Hematopoietic multipotent progenitor cell treated with erythropoietin and hydrocortisone succinate and interleukin-3 and kit ligand, for 8 days (in vitro differentiated cells): ENCODE results near the gene ARFGEF2.
"Not testable (repeated sequence)": the region's sequence is repeated elsewhere in the genome, so short reads cannot be mapped to it uniquely, and the experiment has no call there.

Source experiments
- DNase-seq: peaks from one replicate; pipeline ENCODE4 v3.0.0-alpha.2; 2015

Gene ARFGEF2

DNA sequence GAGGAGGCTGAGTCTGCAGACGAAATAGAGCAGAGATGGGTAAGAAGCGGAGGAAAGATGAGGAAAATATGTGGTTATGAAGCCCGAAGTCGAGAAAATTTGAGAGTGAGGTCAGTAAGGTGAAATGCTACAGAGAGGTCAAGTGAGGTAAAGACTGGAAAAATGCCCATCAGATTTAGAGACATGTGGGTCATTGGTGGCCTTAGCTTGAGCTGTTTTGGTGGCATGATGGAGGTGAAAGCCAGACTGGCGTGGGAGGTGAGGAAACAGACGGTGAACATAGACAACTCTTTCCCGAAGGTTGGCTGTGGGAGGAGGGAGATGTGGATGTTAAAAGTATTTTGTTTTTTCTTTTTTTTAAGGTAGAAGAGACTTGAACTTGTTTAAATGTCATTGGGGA, 9.4 kb downstream of the ARFGEF2 start:
- no peak for DNase-seq

DNA sequence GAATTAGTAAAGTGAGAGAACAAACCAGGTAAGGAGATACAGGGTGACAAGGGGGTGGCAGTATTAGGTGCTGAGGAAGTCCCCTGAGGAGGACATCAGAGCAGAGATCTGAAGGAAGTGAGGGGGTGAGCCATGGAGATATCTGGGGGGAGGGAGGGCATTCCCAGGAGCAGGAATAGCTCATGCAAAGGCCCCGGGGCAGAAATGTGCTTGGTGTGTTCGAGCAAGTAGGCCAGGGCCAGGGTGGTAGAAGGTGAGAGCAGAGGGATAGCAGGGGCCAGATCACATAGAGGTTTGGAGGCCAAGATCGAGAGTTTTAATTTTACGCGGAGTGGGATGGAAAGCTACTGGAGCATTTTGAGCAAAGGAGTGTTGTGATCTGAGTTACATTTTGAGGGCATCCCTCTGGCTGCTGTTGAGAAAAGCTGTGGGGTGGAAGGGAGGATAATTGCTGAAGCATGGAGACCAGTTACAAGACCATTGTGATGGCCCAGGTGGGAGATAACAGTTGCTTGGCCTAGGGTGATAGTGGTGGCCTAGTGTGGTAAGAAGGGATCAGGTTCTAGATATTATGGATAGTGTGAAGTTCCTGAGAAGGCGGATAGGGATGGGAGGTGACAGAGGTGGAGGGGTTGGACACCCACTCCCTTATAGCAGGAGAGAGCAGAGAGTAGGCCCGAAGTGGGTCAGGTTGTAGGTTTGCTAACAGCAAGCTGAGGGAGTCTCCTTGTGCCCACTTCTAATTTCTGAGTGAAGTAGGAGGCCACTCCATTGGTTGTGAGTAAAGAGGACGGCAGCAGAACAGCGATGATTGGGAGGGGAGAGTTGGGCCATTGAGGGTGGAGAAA, 10.2 kb downstream of the ARFGEF2 start:
- DNase-seq = no peak

DNA sequence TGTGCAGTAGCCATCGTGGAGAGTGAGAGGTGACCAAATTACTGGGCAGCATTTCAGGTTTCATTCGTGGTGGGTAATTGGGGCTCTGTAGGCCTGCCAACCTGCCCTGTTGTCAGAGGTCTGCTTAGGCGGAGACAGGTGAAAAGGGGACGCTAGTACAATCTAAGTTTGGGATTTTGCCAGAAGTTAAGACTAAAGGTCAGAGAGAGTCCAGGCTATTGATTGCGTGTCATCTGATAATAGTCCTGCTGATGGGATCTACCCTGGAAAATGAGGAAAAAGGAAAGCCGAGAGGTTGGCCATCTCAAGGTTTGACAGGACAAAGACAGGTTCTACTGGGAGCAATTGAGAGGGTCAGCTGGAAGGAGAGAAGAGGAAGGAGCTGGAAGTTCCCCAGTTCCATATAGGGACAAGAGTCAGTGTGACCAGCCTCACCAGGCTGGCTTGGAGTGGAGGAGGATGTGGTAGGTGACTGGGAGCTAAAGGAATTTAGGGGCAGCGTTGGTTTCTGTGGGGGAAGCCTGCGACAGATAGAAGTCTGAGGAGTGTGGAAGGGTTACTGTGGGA, 10.9 kb downstream of the ARFGEF2 start:
- no peak for DNase-seq

DNA sequence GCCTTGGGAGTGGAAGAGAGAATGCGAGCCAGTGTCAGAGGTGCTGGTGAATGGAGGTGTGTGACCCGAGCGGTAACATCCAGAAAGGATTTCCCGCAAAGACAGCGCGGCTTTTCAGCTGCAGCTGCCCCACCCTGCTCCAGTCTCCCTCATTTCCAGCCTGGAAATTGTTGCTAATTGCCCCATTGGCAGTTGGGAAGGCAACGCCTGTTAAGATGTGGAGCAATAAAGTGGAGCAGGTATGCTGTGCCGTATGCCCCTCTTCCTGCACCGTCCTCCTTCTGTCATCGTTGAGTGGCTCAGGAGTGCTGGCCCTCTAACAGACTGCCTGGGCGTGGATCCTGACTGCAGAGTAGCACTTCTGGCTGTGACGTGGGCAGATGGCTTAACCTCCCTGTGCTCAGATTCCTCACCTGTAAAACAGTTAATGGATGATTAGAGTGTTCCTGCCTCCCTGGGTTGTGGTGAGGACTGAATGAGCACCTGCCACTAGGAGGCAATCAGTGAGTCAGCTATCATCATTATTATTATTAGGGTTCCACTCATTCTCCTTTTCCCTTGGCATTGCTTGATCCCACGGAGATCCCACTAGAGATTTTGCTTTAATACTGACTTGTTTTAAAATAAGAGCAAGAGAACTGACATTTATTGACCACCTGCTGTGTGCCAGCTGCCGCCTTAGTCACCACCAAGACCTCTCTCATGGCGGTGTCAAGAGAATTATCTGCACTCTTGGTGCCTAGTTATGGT, 11.7 kb downstream of the ARFGEF2 start:
- no peak for DNase-seq

DNA sequence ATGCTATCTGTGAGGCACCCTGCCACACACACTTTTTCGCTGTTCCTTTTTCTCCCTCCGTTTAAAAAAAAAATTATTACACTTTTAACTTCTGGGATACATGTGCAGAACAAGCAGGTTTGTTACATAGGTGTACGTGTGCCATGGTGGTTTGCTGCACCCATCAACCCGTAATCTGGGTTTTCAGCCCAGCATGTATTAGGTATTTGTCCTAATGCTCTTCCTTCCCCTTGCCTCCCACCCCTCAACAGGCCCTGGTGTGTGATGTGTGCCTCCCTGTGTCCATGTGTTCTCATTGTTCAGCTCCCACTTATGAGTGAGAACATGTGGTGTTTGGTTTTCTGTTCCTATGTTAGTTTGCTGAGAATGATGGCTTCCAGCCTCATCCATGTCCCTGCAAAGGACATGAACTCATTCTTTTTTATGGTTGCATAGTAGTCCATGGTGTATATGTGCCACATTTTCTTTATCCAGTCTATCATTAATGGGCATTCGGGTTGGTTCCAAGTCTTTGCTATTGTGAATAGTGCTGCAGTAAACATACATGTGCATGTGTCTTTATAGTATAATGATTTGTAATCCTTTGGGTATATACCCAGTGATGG, 12.9 kb downstream of the ARFGEF2 start:
- not testable (repeated sequence) for DNase-seq

DNA sequence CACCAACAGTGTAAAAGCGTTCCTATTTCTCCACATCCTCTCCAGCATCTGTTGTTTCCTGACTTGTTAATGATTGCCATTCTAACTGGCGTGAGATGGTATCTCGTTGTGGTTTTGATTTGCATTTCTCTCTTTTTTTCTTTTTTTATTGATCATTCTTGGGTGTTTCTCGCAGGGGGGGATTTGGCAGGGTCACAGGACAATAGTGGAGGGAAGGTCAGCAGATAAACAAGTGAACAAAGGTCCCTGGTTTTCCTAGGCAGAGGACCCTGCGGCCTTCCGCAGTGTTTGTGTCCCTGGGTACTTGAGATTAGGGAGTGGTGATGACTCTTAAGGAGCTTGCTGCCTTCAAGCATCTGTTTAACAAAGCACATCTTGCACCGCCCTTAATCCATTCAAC, 13.5 kb downstream of the ARFGEF2 start:
- DNase-seq = not testable (repeated sequence)

DNA sequence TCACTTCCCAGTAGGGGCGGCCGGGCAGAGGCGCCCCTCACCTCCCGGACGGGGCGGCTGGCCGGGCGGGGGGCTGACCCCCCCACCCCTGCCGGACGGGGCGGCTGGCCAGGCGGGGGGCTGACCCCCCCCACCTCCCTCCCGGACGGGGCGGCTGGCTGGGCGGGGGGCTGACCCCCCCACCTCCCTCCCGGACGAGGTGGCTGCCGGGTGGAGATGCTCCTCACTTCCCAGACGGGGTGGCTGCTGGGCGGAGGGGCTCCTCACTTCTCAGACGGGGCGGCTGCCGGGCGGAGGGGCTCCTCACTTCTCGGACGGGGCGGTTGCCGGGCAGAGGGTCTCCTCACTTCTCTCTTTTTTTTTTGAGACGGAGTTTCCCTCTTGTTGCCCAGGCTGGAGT, 14.7 kb downstream of the ARFGEF2 start:
- not testable (repeated sequence) for DNase-seq

DNA sequence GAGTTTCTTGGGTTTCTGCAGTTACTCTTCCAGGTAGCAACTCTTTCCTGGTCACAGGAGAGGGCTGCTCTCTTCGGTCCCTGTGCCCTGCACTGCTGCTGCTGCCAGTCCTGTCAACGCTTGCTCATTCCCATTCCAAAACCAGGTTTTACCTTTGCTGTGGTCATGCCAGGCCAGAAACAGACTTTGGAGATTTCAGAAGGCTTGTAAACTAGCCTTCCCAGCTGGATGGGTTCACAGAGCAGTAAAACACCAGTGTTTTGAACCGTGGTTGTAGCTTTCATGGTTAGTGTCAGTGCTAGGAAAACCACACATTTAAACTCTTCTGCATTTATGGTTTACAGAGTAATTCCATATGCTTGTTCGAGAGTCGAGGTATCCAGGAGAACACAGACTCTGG, 16.2 kb downstream of the ARFGEF2 start:
- no peak for DNase-seq

DNA sequence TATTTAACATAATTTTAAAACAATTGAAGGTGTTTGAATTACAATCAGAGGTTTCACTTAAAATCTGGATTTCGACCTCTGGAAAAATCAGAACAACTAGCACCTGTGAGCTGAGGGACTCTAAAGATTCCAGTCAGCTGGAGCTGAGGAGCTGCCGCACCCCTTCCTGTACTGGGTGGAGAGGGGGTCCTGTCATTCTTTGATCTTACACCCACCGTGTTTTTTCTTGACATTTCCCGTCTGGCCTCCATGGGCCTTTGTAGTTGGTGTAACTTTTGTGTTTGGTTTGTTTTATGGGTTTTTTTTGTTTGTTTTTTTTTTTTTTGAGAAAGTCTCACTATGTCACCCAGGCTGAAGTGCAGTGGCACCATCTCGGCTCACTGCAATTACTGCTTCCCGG, 17.2 kb downstream of the ARFGEF2 start:
- no peak for DNase-seq

DNA sequence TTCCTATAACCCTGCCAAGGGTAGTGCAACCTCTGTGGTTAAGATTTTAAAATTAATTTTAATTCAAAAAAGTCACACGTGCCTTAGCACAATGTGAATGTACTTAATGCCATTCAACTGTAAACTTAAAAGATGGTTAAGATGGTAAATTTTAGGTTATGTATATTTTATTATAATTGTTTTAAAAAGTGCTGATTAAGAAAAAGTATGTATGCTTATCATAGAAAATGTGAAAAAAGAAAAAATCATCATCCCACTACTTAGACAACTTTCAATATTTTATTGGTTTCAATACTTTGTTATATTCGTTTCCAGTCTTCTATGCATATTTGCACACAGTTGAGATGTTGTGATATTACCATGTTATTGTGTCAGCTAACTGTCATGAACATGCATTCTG, 18.7 kb downstream of the ARFGEF2 start:
- no peak for DNase-seq

DNA sequence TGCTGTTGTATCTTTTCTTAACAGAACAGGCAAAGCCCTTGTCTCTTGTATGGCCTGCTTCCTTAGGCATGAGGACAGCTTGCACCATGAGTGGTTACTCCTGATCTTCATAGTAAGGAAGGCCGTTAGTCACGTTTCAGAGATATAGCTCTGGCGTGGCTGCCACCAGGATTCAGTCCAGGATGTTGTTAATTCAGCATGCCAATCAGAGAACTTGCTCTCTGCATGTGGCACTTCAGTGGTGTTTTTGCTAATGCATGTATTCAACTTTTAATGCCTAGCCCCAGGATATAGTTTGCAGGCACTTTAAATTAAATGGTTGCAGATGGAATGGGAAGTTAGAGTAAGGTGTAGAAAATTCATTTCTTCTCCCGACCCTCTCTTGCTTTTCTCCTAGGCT, 20.0 kb downstream of the ARFGEF2 start:
- no peak for DNase-seq

DNA sequence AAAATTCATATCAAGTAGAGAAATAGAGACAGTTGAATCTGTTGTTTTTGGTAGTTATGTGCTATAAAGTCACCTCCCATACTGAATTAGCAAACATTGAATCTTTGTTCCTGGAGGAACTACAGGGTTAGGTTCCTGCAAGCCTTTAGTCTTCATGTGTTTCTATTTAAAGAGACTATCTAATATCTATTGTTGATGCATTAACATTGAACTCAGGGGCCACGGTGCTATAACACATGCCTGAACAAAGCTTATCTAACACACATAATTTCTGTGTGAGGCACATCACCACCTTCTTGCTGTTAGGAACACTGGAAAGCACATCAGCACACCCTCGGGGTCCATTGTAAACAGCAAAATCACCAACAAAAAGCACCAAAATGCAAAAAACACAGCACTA, 21.2 kb downstream of the ARFGEF2 start:
- DNase-seq = no peak

DNA sequence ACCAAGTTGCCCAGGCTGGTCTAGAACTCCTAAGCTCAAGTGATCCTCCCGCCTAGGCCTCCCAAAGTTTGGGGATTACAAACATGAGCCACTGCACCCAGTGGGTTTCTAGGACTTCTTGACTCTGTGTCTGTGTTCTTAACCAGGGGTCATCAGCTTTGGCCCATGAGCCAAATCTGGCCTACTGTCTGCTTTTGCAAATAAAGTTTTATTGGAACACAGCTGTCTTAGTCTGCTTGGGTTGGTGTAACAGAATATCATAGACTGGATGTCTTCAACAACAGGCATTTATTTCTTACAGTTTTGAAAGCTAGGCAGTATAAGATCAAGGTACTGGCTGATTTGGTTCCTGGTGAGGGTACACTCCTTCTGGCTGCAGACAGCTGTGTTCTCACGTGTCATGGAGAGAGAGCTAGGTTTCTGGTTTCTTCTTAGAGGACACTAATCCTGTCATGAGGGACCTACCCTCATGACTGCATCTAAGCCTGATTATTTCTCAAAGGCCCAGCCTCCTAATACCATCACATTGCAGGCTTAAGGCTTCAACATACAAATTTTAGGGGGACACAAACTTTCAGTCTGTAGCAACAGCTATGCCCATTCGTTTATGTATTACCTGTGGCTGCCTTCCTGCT, 23.3 kb downstream of the ARFGEF2 start:
- no peak for DNase-seq

DNA sequence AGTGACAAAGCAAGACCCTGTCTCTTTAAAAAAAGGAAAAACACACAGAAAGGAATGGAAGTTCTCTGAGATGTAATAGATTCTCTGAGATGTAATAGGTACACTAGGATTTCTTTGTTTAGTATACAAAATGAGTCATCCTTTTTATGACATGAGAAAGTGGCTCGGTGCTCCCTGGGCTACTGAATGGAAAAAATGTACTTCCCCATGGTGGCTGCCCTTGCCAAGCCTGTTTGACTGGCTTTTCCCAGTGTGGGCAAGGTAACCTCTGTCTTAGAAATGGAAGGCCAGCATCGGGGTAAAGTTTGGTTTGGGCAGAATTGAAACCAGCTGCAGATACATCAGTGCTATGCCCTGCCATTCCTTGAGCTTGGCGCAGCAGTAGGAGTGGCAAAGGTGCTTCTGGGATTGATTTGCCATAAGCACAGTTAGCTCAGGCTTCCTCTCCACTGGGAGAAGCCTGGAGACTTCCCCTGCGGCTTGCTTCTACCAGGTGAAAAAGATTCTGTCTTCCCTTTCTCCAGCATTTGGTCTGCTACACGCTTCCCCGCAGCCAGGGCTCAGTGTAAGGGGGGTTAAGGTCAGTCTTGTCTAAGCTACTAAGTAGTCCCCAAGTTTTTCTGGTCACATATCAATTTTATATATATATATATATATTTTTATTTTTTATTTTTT, 24.5 kb downstream of the ARFGEF2 start:
- no peak for DNase-seq

DNA sequence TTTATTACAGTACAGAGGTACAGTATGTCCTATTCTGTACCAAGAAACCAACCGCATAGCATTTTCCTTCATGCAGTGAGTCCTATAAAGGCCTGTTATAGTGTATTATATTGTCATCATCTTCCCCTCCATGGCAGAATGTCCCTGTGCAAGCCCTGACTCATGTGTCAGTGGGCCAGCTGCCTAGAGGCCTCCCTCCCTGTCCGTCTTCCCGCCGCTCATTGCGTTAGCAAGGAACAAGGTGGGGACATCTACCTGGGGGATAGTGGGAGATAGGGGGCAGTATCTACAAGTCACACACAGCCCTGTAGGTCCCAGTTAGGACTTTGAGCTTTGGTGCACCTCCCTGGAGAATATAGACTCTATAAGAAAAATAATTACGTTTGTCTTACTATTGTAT, 27.1 kb downstream of the ARFGEF2 start:
- no peak for DNase-seq

DNA sequence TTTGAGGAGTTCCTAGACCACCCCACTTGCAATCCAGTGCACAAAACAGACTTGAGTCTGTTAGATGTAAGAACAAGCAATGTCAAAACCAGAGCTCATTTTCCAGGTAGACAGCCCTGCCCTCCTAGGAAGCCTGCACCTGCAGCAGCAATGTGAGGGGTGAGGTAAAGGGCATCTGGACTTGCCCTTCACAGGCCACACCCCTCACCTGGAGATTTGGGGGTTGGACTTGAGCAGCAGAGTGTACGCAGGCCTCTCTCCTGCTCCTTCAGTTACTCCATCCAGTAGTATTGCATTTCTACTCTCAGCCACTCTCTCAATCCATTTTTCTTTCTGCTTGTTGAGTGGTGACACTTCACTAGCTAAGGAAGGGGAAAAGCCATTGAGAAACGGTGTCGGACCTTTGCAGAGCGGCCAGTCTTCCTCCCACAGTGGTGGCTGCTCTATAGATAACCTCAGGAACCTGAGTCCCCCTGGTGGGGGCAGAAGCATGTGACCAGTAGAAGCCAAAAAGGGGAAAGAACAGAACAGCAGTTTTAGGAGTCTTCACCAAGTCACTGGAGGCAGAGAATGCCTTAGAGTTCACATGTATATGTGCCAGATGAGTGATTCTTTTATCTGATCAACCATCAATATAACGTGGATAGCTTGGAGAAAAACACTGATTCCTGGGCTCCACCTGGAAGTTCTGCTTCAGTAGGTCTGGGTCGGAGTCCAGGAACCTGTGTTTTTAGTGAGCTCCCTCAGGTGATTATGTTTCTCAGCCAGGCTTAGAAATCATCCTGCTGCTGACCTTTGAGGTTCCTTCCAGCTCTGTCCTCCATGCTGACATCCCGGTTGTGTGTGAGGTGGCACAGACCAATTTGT, 28.0 kb downstream of the ARFGEF2 start:
- peak; percentile 19 for DNase-seq

DNA sequence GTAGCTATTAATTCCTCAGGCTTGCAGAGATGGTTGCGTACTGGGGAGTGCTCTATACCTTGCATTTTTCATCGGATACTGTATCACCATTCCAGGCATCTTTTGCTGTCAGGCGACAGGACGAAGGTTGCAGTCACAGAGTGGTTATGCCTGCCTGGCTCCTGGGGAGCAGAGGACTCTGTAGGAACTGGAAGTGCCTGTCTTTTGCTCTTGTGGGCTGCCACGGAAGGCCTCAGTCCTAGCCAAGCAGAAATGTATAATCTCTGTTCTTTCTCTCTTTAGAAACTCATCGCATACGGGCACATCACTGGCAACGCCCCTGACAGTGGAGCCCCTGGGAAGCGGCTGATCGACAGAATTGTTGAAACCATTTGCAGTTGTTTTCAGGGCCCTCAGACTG, 29.5 kb downstream of the ARFGEF2 start:
- DNase-seq = no peak

DNA sequence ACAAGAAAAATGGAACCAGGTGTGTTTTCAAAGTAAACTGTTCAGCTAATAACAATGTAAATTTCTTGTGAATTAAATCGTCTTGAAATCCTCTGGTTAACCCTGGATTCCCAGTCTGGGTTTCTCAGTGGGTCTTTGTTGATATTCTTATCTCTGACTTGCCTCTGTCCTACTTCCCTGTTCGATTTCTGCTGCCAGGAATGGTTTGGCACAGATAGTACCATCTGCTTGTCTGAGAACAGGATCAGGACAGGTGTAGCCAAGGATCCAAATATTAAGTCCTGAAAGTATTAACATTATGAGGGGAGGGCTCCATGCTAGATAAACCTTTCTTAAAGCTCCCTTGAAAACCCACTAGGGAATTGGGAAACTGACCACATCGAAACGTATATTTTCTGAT, 30.1 kb downstream of the ARFGEF2 start:
- no peak for DNase-seq

DNA sequence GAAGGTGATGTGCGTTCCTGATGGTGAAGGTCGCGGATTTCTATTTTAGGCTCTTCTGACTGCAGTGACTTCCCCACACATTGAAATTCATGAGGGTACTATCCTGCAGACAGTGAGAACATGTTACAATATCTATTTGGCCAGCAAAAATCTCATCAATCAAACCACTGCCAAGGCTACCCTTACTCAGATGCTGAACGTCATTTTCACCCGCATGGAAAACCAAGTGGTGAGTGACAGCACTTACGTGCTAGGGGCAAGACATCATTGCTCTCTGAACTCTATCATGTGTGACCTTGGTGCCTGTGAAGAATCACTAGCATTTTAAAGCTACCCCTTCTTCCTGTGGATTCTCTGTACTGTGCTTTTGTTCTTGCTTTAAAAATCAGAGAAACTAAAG, 31.1 kb downstream of the ARFGEF2 start:
- no peak for DNase-seq

DNA sequence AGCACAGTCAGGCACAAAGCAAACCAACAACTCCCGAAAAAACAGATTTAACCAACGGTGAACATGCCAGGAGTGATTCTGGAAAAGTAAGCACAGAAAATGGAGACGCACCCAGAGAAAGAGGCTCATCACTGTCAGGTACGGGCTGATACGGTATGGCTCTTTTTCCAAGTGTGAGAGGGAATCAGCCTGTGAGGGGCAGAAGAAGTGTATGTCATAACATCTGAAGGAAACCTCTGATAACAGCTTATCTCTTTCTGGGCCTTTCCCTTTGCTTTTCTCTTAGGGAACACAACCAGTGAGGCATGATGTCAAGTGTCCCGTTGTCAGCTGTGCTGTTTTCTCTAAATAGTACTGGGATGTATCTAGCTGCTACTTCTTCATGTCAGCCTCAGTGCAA, 32.1 kb downstream of the ARFGEF2 start:
- peak; percentile 10 for DNase-seq

DNA sequence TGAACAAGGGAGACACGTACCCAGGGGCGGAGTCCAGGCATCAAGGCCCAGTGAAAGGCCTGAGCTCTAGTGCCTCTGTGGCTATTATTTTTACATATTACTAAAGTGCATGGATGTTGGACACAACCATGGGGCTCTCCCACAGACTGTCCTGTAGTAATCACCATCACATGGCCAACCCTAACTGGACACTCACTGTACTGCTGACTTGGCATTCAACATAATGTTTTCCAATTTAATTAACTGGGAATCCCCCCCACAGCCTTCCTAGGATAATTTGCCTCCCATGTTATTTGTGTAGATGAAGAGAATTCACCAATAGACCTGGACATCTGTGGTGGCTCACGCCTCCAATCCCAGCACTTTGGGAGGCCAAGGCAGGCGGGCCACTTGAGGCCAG, 34.5 kb downstream of the ARFGEF2 start:
- DNase-seq = no peak
